GM23338 (cell line): ENCODE measurements around the gene ORC3. TPM values are rescaled to one million over a fixed set of nuclear protein-coding genes. Genes with fewer than 3 reads are reported as not detected.

Experiments
- ATAC-seq: fragments of 200-7000 bp; cut with Tn5 transposase; 3 replicates; pipeline ENCODE4 v1.9.1; 2020
- DNase-seq: peaks from one replicate; pipeline ENCODE4 v3.0.0-alpha.2; 2015; ENCODE audit warnings: low spot score
- H2AFZ ChIP-seq: fragments of 200-600 bp; sonication (generic); 2 replicates; pipeline ENCODE4 v1.8.0; 2016; ENCODE audit warnings: antibody characterized with exemption, mild to moderate bottlenecking, moderate library complexity
- H3F3A ChIP-seq: fragments of 200-600 bp; sonication (generic); replicated peaks from 2 replicates; pipeline ENCODE4 v1.8.0; 2017; ENCODE audit warnings: antibody characterized with exemption, mixed run types, low read depth
- H3K27ac ChIP-seq: fragments of 200-600 bp; sonication (generic); 2 replicates; pipeline ENCODE4 v1.6.1; 2016; ENCODE audit warnings: low read depth
- H3K27me3 ChIP-seq: fragments of 200-600 bp; sonication (generic); 2 replicates; pipeline ENCODE4 v1.8.0; 2016; ENCODE audit warnings: mild to moderate bottlenecking, mixed run types, moderate library complexity; ENCODE audit not compliant: insufficient read depth
- H3K36me3 ChIP-seq: fragments of 200-600 bp; sonication (generic); 2 replicates; pipeline ENCODE4 v1.8.0; 2016; ENCODE audit warnings: mild to moderate bottlenecking; ENCODE audit not compliant: insufficient read depth
- H3K4me1 ChIP-seq: fragments of 200-600 bp; sonication (generic); 2 replicates; pipeline ENCODE4 v1.8.0; 2016; ENCODE audit warnings: mild to moderate bottlenecking, moderate library complexity; ENCODE audit not compliant: insufficient read depth
- H3K4me2 ChIP-seq: fragments of 200-600 bp; sonication (generic); 2 replicates; pipeline ENCODE4 v1.7.1; 2017; ENCODE audit warnings: mixed run types
- H3K4me3 ChIP-seq: fragments of 200-600 bp; sonication (generic); 2 replicates; pipeline ENCODE4 v1.6.1; 2016; ENCODE audit warnings: mixed run types
- H3K79me2 ChIP-seq: fragments of 200-600 bp; sonication (generic); replicated peaks from 2 replicates; pipeline ENCODE4 v1.8.0; 2017; ENCODE audit warnings: mild to moderate bottlenecking; ENCODE audit not compliant: insufficient read depth
- H3K9me2 ChIP-seq: fragments of 200-600 bp; sonication (generic); 2 replicates; pipeline ENCODE4 v1.8.0; 2017; ENCODE audit not compliant: insufficient read depth
- H4K20me1 ChIP-seq: fragments of 200-600 bp; sonication (generic); replicated peaks from 2 replicates; pipeline ENCODE4 v1.8.0; 2017; ENCODE audit warnings: mild to moderate bottlenecking; ENCODE audit not compliant: insufficient read depth
- H3K27ac Mint-ChIP-seq: 2 replicates; pipeline ENCODE4 v1.8.0; 2020; ENCODE audit warnings: inconsistent platforms, mild to moderate bottlenecking, moderate library complexity, mixed read lengths
- H3K27me3 Mint-ChIP-seq: 3 replicates; pipeline ENCODE4 v1.8.0; 2022; ENCODE audit warnings: low read depth, mild to moderate bottlenecking, moderate library complexity, mixed read lengths, inconsistent platforms; ENCODE audit not compliant: insufficient read depth, poor library complexity
- H3K36me3 Mint-ChIP-seq: 3 replicates; pipeline ENCODE4 v1.8.0; 2021; ENCODE audit warnings: low read depth, mild to moderate bottlenecking, inconsistent platforms, moderate library complexity, mixed read lengths
- H3K4me1 Mint-ChIP-seq: 3 replicates; pipeline ENCODE4 v1.8.0; 2020; ENCODE audit warnings: mild to moderate bottlenecking, inconsistent platforms, mixed read lengths
- H3K4me3 Mint-ChIP-seq: 3 replicates; pipeline ENCODE4 v1.8.0; 2021; ENCODE audit warnings: moderate library complexity, mild to moderate bottlenecking, inconsistent platforms, mixed read lengths
- H3K9me3 Mint-ChIP-seq: 3 replicates; pipeline ENCODE4 v1.8.0; 2020; ENCODE audit warnings: moderate library complexity, mild to moderate bottlenecking, inconsistent platforms, mixed read lengths
- CREB1 ChIP-seq: fragments of 250-450 bp; sonication (Bioruptor Pico); IDR thresholded peaks from 2 replicates; pipeline ENCODE4 v1.5.0; 2020; ENCODE audit warnings: low read depth, mild to moderate bottlenecking, moderate library complexity
- EZH2 ChIP-seq: fragments of 200-600 bp; sonication (generic); IDR thresholded peaks from one replicate; pipeline ENCODE4 v1.8.0; 2017; ENCODE audit warnings: antibody characterized with exemption, mild to moderate bottlenecking, low read depth; ENCODE audit not compliant: unreplicated experiment
- JUNB ChIP-seq: IDR thresholded peaks from one replicate; pipeline ENCODE4 v1.6.1; 2016; ENCODE audit warnings: antibody characterized with exemption; ENCODE audit not compliant: unreplicated experiment
- NANOG ChIP-seq: IDR thresholded peaks from 2 replicates; pipeline ENCODE4 v1.6.1; 2016; ENCODE audit warnings: antibody characterized with exemption, borderline replicate concordance
- POLR2AphosphoS5 ChIP-seq: IDR thresholded peaks from 2 replicates; pipeline ENCODE4 v1.6.1; 2016; ENCODE audit warnings: antibody characterized with exemption, low read depth
- ZNF331 ChIP-seq: fragments of 250-450 bp; sonication (Bioruptor Pico); IDR thresholded peaks from 2 replicates; pipeline ENCODE4 v1.5.0; 2020; ENCODE audit warnings: low read depth, mild to moderate bottlenecking, moderate library complexity
- polyA plus RNA-seq: library from polyadenylated mRNA; unstranded; fragments of >200 nt; fragmentation: Nextera tagmentation; extraction: Ambion mirVana; gene quantifications from 2 replicates; pipeline ENCODE4 v1.2.1, GENCODE V29; 2016
- total RNA-seq: library from RNA; depleted of rRNA; stranded (reverse); fragments of >200 nt; shearing (Covaris generic); gene quantifications from 2 replicates; pipeline ENCODE4 v1.2.3, GENCODE V29; 2014
- TF ChIP-seq, protein P1 (sequence below): fragments of 250-450 bp; sonication (Bioruptor Pico); IDR thresholded peaks from 2 replicates; pipeline ENCODE4 v1.5.0; 2020; ENCODE audit warnings: mild to moderate bottlenecking, moderate library complexity
- TF ChIP-seq, protein P2 (sequence below): IDR thresholded peaks from 2 replicates; pipeline ENCODE4 v1.6.1; 2016; ENCODE audit warnings: antibody characterized with exemption
- TF ChIP-seq, protein P3 (sequence below): IDR thresholded peaks from one replicate; pipeline ENCODE4 v1.6.1; 2018; ENCODE audit warnings: antibody characterized with exemption; ENCODE audit not compliant: unreplicated experiment
- TF ChIP-seq, protein P4 (sequence below), 2 experiments: fragments of 200-600 bp in 1 of 2; sonication (generic) in 1 of 2; conservative IDR thresholded peaks; 2 replicates each; pipeline versions ENCODE4 v1.5.1 to v1.6.1; 2016 to 2017; ENCODE audit warnings: antibody characterized with exemption in 2 of 2, low read depth in 2 of 2, mild to moderate bottlenecking in 2 of 2, moderate library complexity in 1 of 2

Gene ORC3
- total and polyA plus RNA-seq, 2 experiments from 2014 or later: 53.1 to 78.4 TPM

DNA sequence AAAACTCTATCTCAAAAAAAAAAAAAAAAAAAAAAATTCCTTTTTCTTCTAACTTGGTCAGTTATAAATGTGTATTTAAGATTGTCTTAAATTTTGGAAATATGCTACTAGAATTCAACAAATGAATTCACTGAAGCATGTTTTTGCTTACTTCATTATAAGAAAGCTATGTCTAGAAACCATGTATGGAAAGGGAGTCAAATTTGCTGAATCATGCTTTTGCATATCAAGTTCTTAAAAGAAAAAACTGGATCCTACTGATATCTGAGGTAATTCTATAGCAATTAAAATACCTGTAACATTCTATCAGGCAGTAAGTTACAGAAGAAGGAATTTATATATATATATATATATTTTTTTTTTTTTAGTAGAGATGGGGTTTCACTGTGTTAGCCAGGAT lies 84.4 kb downstream of the ORC3 start:
- Mint-ChIP-seq H3K27me3 (peaks cover 5% of the 10 kb centered on the region), H3K4me3 (no peak overlapping the region), H3K27ac (no peak overlapping the region), H3K4me1 (peaks cover 16% of the 10 kb centered on the region), H3K36me3 (peaks cover 63% of the 10 kb centered on the region), H3K9me3 (no peaks in the 10 kb centered on the region)
- Histone ChIP-seq H3K4me3 (no peak overlapping the region), H2AFZ (no peak overlapping the region), H3K27ac (no peak overlapping the region), H3K36me3 (peaks cover 33% of the 10 kb centered on the region), H4K20me1 (0 out of 2 replicates have a peak, but pooled peaks cover 10% of the 10 kb centered on the region), H3F3A (no peaks in the 10 kb centered on the region), H3K27me3 (no peaks in the 10 kb centered on the region), H3K9me2 (no peaks in the 10 kb centered on the region), H3K4me1 (no peaks in the 10 kb centered on the region), H3K4me2 (no peak overlapping the region), H3K79me2 (peaks cover 27% of the 10 kb centered on the region)
- no peak for DNase-seq
- TF ChIP-seq POLR2AphosphoS5: no peak
- TF ChIP-seq EZH2: no peak
- no peak for TF ChIP-seq ZNF331 (CRISPR knock-in tag)
- no peak for TF ChIP-seq CREB1 (CRISPR knock-in tag)
- TF ChIP-seq, protein P1, sequence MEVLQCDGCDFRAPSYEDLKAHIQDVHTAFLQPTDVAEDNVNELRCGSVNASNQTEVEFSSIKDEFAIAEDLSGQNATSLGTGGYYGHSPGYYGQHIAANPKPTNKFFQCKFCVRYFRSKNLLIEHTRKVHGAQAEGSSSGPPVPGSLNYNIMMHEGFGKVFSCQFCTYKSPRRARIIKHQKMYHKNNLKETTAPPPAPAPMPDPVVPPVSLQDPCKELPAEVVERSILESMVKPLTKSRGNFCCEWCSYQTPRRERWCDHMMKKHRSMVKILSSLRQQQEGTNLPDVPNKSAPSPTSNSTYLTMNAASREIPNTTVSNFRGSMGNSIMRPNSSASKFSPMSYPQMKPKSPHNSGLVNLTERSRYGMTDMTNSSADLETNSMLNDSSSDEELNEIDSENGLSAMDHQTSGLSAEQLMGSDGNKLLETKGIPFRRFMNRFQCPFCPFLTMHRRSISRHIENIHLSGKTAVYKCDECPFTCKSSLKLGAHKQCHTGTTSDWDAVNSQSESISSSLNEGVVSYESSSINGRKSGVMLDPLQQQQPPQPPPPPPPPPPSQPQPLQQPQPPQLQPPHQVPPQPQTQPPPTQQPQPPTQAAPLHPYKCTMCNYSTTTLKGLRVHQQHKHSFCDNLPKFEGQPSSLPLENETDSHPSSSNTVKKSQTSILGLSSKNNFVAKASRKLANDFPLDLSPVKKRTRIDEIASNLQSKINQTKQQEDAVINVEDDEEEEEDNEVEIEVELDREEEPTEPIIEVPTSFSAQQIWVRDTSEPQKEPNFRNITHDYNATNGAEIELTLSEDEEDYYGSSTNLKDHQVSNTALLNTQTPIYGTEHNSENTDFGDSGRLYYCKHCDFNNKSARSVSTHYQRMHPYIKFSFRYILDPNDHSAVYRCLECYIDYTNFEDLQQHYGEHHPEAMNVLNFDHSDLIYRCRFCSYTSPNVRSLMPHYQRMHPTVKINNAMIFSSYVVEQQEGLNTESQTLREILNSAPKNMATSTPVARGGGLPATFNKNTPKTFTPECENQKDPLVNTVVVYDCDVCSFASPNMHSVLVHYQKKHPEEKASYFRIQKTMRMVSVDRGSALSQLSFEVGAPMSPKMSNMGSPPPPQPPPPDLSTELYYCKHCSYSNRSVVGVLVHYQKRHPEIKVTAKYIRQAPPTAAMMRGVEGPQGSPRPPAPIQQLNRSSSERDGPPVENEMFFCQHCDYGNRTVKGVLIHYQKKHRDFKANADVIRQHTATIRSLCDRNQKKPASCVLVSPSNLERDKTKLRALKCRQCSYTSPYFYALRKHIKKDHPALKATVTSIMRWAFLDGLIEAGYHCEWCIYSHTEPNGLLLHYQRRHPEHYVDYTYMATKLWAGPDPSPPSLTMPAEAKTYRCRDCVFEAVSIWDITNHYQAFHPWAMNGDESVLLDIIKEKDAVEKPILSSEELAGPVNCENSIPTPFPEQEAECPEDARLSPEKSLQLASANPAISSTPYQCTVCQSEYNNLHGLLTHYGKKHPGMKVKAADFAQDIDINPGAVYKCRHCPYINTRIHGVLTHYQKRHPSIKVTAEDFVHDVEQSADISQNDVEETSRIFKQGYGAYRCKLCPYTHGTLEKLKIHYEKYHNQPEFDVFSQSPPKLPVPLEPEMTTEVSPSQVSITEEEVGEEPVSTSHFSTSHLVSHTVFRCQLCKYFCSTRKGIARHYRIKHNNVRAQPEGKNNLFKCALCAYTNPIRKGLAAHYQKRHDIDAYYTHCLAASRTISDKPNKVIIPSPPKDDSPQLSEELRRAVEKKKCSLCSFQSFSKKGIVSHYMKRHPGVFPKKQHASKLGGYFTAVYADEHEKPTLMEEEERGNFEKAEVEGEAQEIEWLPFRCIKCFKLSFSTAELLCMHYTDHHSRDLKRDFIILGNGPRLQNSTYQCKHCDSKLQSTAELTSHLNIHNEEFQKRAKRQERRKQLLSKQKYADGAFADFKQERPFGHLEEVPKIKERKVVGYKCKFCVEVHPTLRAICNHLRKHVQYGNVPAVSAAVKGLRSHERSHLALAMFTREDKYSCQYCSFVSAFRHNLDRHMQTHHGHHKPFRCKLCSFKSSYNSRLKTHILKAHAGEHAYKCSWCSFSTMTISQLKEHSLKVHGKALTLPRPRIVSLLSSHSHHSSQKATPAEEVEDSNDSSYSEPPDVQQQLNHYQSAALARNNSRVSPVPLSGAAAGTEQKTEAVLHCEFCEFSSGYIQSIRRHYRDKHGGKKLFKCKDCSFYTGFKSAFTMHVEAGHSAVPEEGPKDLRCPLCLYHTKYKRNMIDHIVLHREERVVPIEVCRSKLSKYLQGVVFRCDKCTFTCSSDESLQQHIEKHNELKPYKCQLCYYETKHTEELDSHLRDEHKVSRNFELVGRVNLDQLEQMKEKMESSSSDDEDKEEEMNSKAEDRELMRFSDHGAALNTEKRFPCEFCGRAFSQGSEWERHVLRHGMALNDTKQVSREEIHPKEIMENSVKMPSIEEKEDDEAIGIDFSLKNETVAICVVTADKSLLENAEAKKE (CRISPR knock-in tag): no peak
- TF ChIP-seq, protein P2, sequence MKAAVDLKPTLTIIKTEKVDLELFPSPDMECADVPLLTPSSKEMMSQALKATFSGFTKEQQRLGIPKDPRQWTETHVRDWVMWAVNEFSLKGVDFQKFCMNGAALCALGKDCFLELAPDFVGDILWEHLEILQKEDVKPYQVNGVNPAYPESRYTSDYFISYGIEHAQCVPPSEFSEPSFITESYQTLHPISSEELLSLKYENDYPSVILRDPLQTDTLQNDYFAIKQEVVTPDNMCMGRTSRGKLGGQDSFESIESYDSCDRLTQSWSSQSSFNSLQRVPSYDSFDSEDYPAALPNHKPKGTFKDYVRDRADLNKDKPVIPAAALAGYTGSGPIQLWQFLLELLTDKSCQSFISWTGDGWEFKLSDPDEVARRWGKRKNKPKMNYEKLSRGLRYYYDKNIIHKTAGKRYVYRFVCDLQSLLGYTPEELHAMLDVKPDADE: no peak
- no peak for TF ChIP-seq NANOG
- no peak for TF ChIP-seq JUNB
- TF ChIP-seq, protein P3, sequence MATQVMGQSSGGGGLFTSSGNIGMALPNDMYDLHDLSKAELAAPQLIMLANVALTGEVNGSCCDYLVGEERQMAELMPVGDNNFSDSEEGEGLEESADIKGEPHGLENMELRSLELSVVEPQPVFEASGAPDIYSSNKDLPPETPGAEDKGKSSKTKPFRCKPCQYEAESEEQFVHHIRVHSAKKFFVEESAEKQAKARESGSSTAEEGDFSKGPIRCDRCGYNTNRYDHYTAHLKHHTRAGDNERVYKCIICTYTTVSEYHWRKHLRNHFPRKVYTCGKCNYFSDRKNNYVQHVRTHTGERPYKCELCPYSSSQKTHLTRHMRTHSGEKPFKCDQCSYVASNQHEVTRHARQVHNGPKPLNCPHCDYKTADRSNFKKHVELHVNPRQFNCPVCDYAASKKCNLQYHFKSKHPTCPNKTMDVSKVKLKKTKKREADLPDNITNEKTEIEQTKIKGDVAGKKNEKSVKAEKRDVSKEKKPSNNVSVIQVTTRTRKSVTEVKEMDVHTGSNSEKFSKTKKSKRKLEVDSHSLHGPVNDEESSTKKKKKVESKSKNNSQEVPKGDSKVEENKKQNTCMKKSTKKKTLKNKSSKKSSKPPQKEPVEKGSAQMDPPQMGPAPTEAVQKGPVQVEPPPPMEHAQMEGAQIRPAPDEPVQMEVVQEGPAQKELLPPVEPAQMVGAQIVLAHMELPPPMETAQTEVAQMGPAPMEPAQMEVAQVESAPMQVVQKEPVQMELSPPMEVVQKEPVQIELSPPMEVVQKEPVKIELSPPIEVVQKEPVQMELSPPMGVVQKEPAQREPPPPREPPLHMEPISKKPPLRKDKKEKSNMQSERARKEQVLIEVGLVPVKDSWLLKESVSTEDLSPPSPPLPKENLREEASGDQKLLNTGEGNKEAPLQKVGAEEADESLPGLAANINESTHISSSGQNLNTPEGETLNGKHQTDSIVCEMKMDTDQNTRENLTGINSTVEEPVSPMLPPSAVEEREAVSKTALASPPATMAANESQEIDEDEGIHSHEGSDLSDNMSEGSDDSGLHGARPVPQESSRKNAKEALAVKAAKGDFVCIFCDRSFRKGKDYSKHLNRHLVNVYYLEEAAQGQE: no peak
- TF ChIP-seq, protein P4, sequence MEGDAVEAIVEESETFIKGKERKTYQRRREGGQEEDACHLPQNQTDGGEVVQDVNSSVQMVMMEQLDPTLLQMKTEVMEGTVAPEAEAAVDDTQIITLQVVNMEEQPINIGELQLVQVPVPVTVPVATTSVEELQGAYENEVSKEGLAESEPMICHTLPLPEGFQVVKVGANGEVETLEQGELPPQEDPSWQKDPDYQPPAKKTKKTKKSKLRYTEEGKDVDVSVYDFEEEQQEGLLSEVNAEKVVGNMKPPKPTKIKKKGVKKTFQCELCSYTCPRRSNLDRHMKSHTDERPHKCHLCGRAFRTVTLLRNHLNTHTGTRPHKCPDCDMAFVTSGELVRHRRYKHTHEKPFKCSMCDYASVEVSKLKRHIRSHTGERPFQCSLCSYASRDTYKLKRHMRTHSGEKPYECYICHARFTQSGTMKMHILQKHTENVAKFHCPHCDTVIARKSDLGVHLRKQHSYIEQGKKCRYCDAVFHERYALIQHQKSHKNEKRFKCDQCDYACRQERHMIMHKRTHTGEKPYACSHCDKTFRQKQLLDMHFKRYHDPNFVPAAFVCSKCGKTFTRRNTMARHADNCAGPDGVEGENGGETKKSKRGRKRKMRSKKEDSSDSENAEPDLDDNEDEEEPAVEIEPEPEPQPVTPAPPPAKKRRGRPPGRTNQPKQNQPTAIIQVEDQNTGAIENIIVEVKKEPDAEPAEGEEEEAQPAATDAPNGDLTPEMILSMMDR (conservative IDR thresholded peaks at IDR 0.05; ENCODE audit: low read depth in 2 of 2): no peak
- ATAC-seq: no peak
